Measurements from ENCODE around the gene C1orf53. TPM values are rescaled to one million over a fixed set of nuclear protein-coding genes. Genes with fewer than 3 reads are reported as not detected.

Gene C1orf53
- total and polyA plus RNA-seq, 2 experiments from 2014 or later = 2.7 to 3.8 TPM

GRCh38 chr1:197948926-197949899 lies 46.8 kb downstream of the C1orf53 start (continued):
- TF ChIP-seq ZNF462 (CRISPR knock-in tag; IDR thresholded peaks at IDR 0.05) = no peak

GRCh38 chr1:197951089-197951488 lies 48.7 kb downstream of the C1orf53 start:
- no peak for ATAC-seq
- no peaks in the 10 kb centered on the region for H4K20me1 ChIP-seq (replicated peaks; ENCODE audit: insufficient read depth)
- H2AFZ ChIP-seq = no peak overlapping the region
- Mint-ChIP-seq H3K9me3 (no peaks in the 10 kb centered on the region), H3K4me1 (peaks cover 5% of the 10 kb centered on the region; the same call in 2 of the 3 replicates), H3K27me3 (ENCODE audit: insufficient read depth, low read depth, poor library complexity) (no peaks in the 10 kb centered on the region), H3K4me3 (no peak overlapping the region), H3K36me3 (ENCODE audit: low read depth) (no peaks in the 10 kb centered on the region), H3K27ac (no peak overlapping the region)
- H3K36me3 ChIP-seq (ENCODE audit: insufficient read depth) = no peaks in the 10 kb centered on the region
- no peaks in the 10 kb centered on the region for H3K79me2 ChIP-seq (replicated peaks; ENCODE audit: insufficient read depth)
- no peak for DNase-seq (ENCODE audit: low spot score)
- no peak overlapping the region for H3K4me3 ChIP-seq
- H3K4me1 ChIP-seq (ENCODE audit: insufficient read depth) = no peaks in the 10 kb centered on the region
- H3F3A ChIP-seq (replicated peaks; ENCODE audit: low read depth) = no peaks in the 10 kb centered on the region
- no peak overlapping the region for H3K27ac ChIP-seq (ENCODE audit: low read depth)
- H3K27me3 ChIP-seq (ENCODE audit: insufficient read depth) = no peaks in the 10 kb centered on the region
- no peaks in the 10 kb centered on the region; the same call in 1 of the 2 replicates for H3K9me2 ChIP-seq (ENCODE audit: insufficient read depth)
- H3K4me2 ChIP-seq = no peak overlapping the region
- TF ChIP-seq ZNF331 (CRISPR knock-in tag; IDR thresholded peaks at IDR 0.05; ENCODE audit: low read depth) (no peak), POLR2AphosphoS5 (IDR thresholded peaks at IDR 0.05; ENCODE audit: low read depth) (no peak), ZNF114 (CRISPR knock-in tag; IDR thresholded peaks at IDR 0.05) (no peak), ETS1 (IDR thresholded peaks at IDR 0.05) (no peak), EZH2 (IDR thresholded peaks at IDR 0.05; ENCODE audit: low read depth, unreplicated experiment) (no peak), ZNF462 (CRISPR knock-in tag; IDR thresholded peaks at IDR 0.05) (no peak)
